Measurements from ENCODE around the gene TLX1. TPM values are rescaled to one million over a fixed set of nuclear protein-coding genes. Genes with fewer than 3 reads are reported as not detected.

Gene TLX1
- total RNA-seq, 4 donors from 2014 or later: not detected

- Histone ChIP-seq H3K4me3 (no peak overlapping the region), H3K27ac (no peak overlapping the region), H3K4me1 (peaks cover 0 to 6% of the 10 kb centered on the region in 2 donors), H3K9me3 (no peaks in the 10 kb centered on the region), H3K36me3 (no peaks in the 10 kb centered on the region), H3K27me3 (peaks cover 83 to 92% (median 85%) of the 10 kb centered on the region in 3 donors)
- ATAC-seq (no peak), DNase-seq (no peak)
- in situ Hi-C loops (cut with MboI; ENCODE audit: low sequenced_read_pairs in 4 of 4): loop anchor here in 1 of 4 donors (10.0 kb wide), 1 partner anchor 100 kb away; no protein-coding TSS in a partner anchor
- intact Hi-C loops (cut with DNase I; ENCODE audit: low total_unique reads): no loop called here
- no peak for TF ChIP-seq POLR2A (IDR thresholded peaks at IDR 0.05)
- no peak for TF ChIP-seq CTCF (IDR thresholded peaks at IDR 0.05 in 4 of 5, conservative IDR thresholded peaks at IDR 0.05 in 1 of 5)
Measured at GRCh38 chr10:101145145-101145544, 14.0 kb downstream of the TLX1 start.

GRCh38 chr10:101145750-101146391, 14.8 kb downstream of the TLX1 start:
- DNase-seq (no peak), ATAC-seq (no peak)
- TF ChIP-seq POLR2A (IDR thresholded peaks at IDR 0.05) (no peak), CTCF (IDR thresholded peaks at IDR 0.05 in 4 of 5, conservative IDR thresholded peaks at IDR 0.05 in 1 of 5) (no peak)
- Histone ChIP-seq H3K4me3 (no peak overlapping the region), H3K9me3 (no peaks in the 10 kb centered on the region), H3K36me3 (no peaks in the 10 kb centered on the region), H3K4me1 (peaks cover 0 to 6% of the 10 kb centered on the region in 2 donors), H3K27me3 (peaks cover 79 to 84% (median 84%) of the 10 kb centered on the region in 3 donors), H3K27ac (no peak overlapping the region)
- in situ Hi-C loops (cut with MboI; ENCODE audit: low sequenced_read_pairs in 4 of 4): loop anchor here in 1 of 4 donors (10.0 kb wide), 1 partner anchor 101 kb away; no protein-coding TSS in a partner anchor
- intact Hi-C loops (cut with DNase I; ENCODE audit: low total_unique reads): no loop called here

GRCh38 chr10:101146392-101147251, 15.5 kb downstream of the TLX1 start:
- ATAC-seq: no peak
- intact Hi-C loops (cut with DNase I; ENCODE audit: low total_unique reads): no loop called here
- H3K27me3 ChIP-seq: peaks cover 72 to 84% (median 77%) of the 10 kb centered on the region in 3 donors

GRCh38 chr10:101151395-101151794, 20.3 kb downstream of the TLX1 start:
- in situ Hi-C loops (cut with MboI; ENCODE audit: low sequenced_read_pairs in 4 of 4): no loop called here
- DNase-seq: no peak
- no peaks in the 10 kb centered on the region for H3K9me3 ChIP-seq
- no peak for ATAC-seq
- no peak for TF ChIP-seq CTCF (IDR thresholded peaks at IDR 0.05 in 4 of 5, conservative IDR thresholded peaks at IDR 0.05 in 1 of 5)
- peaks cover 0 to 5% of the 10 kb centered on the region in 2 donors for H3K4me1 ChIP-seq
- no peak overlapping the region for H3K27ac ChIP-seq
- no peak overlapping the region for H3K4me3 ChIP-seq
- peaks cover 34 to 55% (median 45%) of the 10 kb centered on the region in 3 donors for H3K27me3 ChIP-seq
- intact Hi-C loops (cut with DNase I; ENCODE audit: low total_unique reads): no loop called here
- no peaks in the 10 kb centered on the region for H3K36me3 ChIP-seq

More at GRCh38 chr10:101146392-101147251, 15.5 kb downstream of the TLX1 start:
- in situ Hi-C loops (cut with MboI; ENCODE audit: low sequenced_read_pairs in 4 of 4): loop anchor here in 1 of 4 donors (10.0 kb wide), 1 partner anchor 102 kb away; no protein-coding TSS in a partner anchor
- no peak overlapping the region for H3K4me3 ChIP-seq
- TF ChIP-seq CTCF (IDR thresholded peaks at IDR 0.05 in 4 of 5, conservative IDR thresholded peaks at IDR 0.05 in 1 of 5) (no peak), POLR2A (IDR thresholded peaks at IDR 0.05) (no peak)
- H3K27ac ChIP-seq: no peak overlapping the region
- no peaks in the 10 kb centered on the region for H3K9me3 ChIP-seq
- no peak for DNase-seq
- H3K4me1 ChIP-seq: peaks cover 0 to 6% of the 10 kb centered on the region in 2 donors
- H3K36me3 ChIP-seq: no peaks in the 10 kb centered on the region
